Measurements from ENCODE around the gene TOMM34. TPM values are rescaled to one million over a fixed set of nuclear protein-coding genes. Genes with fewer than 3 reads are reported as not detected.

Gene TOMM34
- polyA plus RNA-seq, 1 donor (not counting 4 experiments of a cell fraction or from before 2014, with no cell fraction given), result 32.9 TPM

- H3K79me2 ChIP-seq (ENCODE audit: control insufficient read depth, insufficient read depth, low read length), result peaks cover 39% of the 10 kb centered on the region
- H3K4me3 ChIP-seq (ENCODE audit: control insufficient read depth in 2 of 3, extremely low read depth in 1 of 3, insufficient read depth in 2 of 3, low read depth in 1 of 3, low read length in 3 of 3), result no peak overlapping the region
- no peak overlapping the region for H3K27ac ChIP-seq (ENCODE audit: control insufficient read depth, insufficient read depth, low read length)
- TF ChIP-seq EZH2 (IDR thresholded peaks at IDR 0.05; ENCODE audit: low read length), result no peak
- TF ChIP-seq CTCF (optimal IDR thresholded peaks at IDR 0.05 in 1 of 3, IDR thresholded peaks at IDR 0.05 in 1 of 3, conservative IDR thresholded peaks at IDR 0.05 in 1 of 3; ENCODE audit: extremely low read depth in 1 of 3, insufficient read depth in 2 of 3, low read length in 3 of 3), result no peak
- DNase-seq (ENCODE audit: low read depth, low spot score) (no peak), FAIRE-seq (no peak)
- peaks cover 2% of the 10 kb centered on the region for H3K9me1 ChIP-seq (ENCODE audit: control insufficient read depth, extremely low read depth, insufficient read depth, low read length)
- H3K9me3 ChIP-seq (ENCODE audit: control insufficient read depth, low read depth, low read length), result no peaks in the 10 kb centered on the region
- no peak overlapping the region for H2AFZ ChIP-seq (ENCODE audit: control insufficient read depth, low read length)
- H3K27me3 ChIP-seq (ENCODE audit: control insufficient read depth, extremely low read depth, insufficient read depth, low read length), result no peaks in the 10 kb centered on the region
- H4K20me1 ChIP-seq (ENCODE audit: control insufficient read depth, extremely low read depth, insufficient read depth, low read length), result no peaks in the 10 kb centered on the region
- H3K36me3 ChIP-seq (ENCODE audit: control insufficient read depth in 2 of 2, extremely low read depth in 1 of 2, insufficient read depth in 2 of 2, low read length in 2 of 2), result peaks cover 0 to under 1% of the 10 kb centered on the region in 2 experiments
- H3K4me2 ChIP-seq (ENCODE audit: control insufficient read depth, extremely low read depth, insufficient read depth, low read depth, low read length), result no peak overlapping the region
- no peak overlapping the region for H3K9ac ChIP-seq (ENCODE audit: control insufficient read depth, extremely low read depth, insufficient read depth, low read length)
- H3K4me1 ChIP-seq (ENCODE audit: control insufficient read depth, extremely low read depth, insufficient read depth, low read length), result peaks cover 36% of the 10 kb centered on the region
- dilution Hi-C loops (cut with MboI; ENCODE audit: extremely low pct_ligation_motif_present, low sequenced_read_pairs), result no loop called here
These were observed 3.4 kb upstream of the TOMM34 start for GRCh38 chr20:44963325-44964215.

- H3K79me2 ChIP-seq (ENCODE audit: control insufficient read depth, insufficient read depth, low read length), result peaks cover 39% of the 10 kb centered on the region
- peaks cover 34% of the 10 kb centered on the region for H3K4me1 ChIP-seq (ENCODE audit: control insufficient read depth, extremely low read depth, insufficient read depth, low read length)
- DNase-seq (ENCODE audit: low read depth, low spot score), result no peak
- H4K20me1 ChIP-seq (ENCODE audit: control insufficient read depth, extremely low read depth, insufficient read depth, low read length), result peaks cover 4% of the 10 kb centered on the region
- H2AFZ ChIP-seq (ENCODE audit: control insufficient read depth, low read length), result no peak overlapping the region
- no peak for TF ChIP-seq EZH2 (IDR thresholded peaks at IDR 0.05; ENCODE audit: low read length)
- no peak for TF ChIP-seq CTCF (optimal IDR thresholded peaks at IDR 0.05 in 1 of 3, IDR thresholded peaks at IDR 0.05 in 1 of 3, conservative IDR thresholded peaks at IDR 0.05 in 1 of 3; ENCODE audit: extremely low read depth in 1 of 3, insufficient read depth in 2 of 3, low read length in 3 of 3)
- no peaks in the 10 kb centered on the region for H3K9me3 ChIP-seq (ENCODE audit: control insufficient read depth, low read depth, low read length)
- H3K4me2 ChIP-seq (ENCODE audit: control insufficient read depth, extremely low read depth, insufficient read depth, low read depth, low read length), result no peak overlapping the region
- no peak for FAIRE-seq
- H3K36me3 ChIP-seq (ENCODE audit: control insufficient read depth in 2 of 2, extremely low read depth in 1 of 2, insufficient read depth in 2 of 2, low read length in 2 of 2), result peaks cover 1 to 6% of the 10 kb centered on the region in 2 experiments
- dilution Hi-C loops (cut with MboI; ENCODE audit: extremely low pct_ligation_motif_present, low sequenced_read_pairs), result no loop called here
- H3K27ac ChIP-seq (ENCODE audit: control insufficient read depth, insufficient read depth, low read length), result no peak overlapping the region
- no peak overlapping the region for H3K4me3 ChIP-seq (ENCODE audit: control insufficient read depth in 2 of 3, extremely low read depth in 1 of 3, insufficient read depth in 2 of 3, low read depth in 1 of 3, low read length in 3 of 3)
- H3K9ac ChIP-seq (ENCODE audit: control insufficient read depth, extremely low read depth, insufficient read depth, low read length), result no peak overlapping the region
- no peaks in the 10 kb centered on the region for H3K27me3 ChIP-seq (ENCODE audit: control insufficient read depth, extremely low read depth, insufficient read depth, low read length)
- peaks cover 5% of the 10 kb centered on the region for H3K9me1 ChIP-seq (ENCODE audit: control insufficient read depth, extremely low read depth, insufficient read depth, low read length)
These were observed 2.3 kb upstream of the TOMM34 start for GRCh38 chr20:44962483-44962882.

Data from keratinocyte (primary cell).